ENCODE measurements around the gene ADGRG2.

The ADGRG2 gene

DNA sequence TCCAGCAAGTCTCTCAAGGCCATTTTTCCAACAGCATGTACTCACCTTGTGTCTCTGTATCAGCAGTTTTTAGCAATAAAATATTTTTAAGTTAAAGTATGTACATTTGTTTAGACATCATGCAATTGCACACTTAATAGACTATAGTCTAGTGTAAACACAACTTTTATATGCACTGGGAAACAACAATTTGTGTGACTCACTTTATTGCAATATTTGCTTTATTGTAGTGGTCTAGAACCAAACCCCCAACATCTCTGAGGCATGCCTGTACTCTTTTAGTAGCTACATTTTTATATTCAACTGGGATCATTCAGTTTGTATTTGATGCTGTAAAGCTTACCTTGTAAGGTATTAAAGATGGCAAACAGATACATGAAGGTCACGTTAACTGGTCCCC is 123.6 kb downstream of the ADGRG2 start:
- no peaks in the 10 kb centered on the region for H3K36me3 ChIP-seq
- no peaks in the 10 kb centered on the region for H3K9me3 ChIP-seq (replicated peaks in 1 of 11)
- no peak overlapping the region for H3K27ac ChIP-seq
- TF ChIP-seq Cebpa-rat (IDR thresholded peaks at IDR 0.05): no peak
- no peak overlapping the region for H3K4me3 ChIP-seq
- H3K4me1 ChIP-seq: no peaks in the 10 kb centered on the region
- H3K9ac ChIP-seq: no peak overlapping the region
- no peak overlapping the region for H3K4me2 ChIP-seq
- peaks cover 34 to 81% (median 69%) of the 10 kb centered on the region in 11 experiments; a peak in 21 of 22 replicates for H3K27me3 ChIP-seq
- H4K20me1 ChIP-seq: no peaks in the 10 kb centered on the region

DNA sequence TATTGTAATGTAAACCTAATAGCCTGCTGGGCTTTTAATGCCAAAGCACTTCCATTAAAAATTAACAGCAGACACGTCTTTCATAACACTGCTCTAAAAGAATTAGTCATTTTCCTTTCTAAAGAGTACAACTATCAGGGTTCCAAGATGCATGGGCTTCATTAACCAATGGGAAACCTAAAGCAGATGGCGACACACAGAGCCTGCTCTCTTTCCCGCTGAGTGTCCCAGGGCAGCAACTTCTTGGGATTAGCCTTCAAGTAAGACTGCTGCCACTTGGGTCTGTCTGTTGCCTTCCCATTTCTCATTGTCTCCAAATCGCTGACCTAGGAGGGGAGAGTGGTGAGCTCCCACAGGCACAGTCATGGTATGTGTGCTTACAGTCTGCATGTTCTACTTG is 124.4 kb downstream of the ADGRG2 start:
- H3K4me3 ChIP-seq: no peak overlapping the region
- no peak overlapping the region for H3K9ac ChIP-seq
- H3K27me3 ChIP-seq: peaks cover 32 to 85% (median 72%) of the 10 kb centered on the region in 11 experiments; a peak in 21 of 22 replicates
- no peaks in the 10 kb centered on the region for H4K20me1 ChIP-seq
- H3K36me3 ChIP-seq: no peaks in the 10 kb centered on the region
- no peak for TF ChIP-seq Cebpa-rat (IDR thresholded peaks at IDR 0.05)
- no peaks in the 10 kb centered on the region for H3K4me1 ChIP-seq
- H3K4me2 ChIP-seq: no peak overlapping the region
- H3K9me3 ChIP-seq (replicated peaks in 1 of 11): no peaks in the 10 kb centered on the region
- no peak overlapping the region for H3K27ac ChIP-seq

GRCh38 chrX:18996536-18996935 is 125.7 kb downstream of the ADGRG2 start:
- Histone ChIP-seq H3K9me3 (replicated peaks in 1 of 11) (no peaks in the 10 kb centered on the region), H3K27me3 (peaks cover 35 to 85% (median 74%) of the 10 kb centered on the region in 11 experiments; a peak in 21 of 22 replicates), H3K36me3 (no peaks in the 10 kb centered on the region), H3K27ac (no peak overlapping the region), H3K9ac (no peak overlapping the region), H4K20me1 (no peaks in the 10 kb centered on the region; a peak in 1 of 22 replicates), H3K4me1 (no peaks in the 10 kb centered on the region), H3K4me2 (no peak overlapping the region), H3K4me3 (no peak overlapping the region)
- TF ChIP-seq Cebpa-rat (IDR thresholded peaks at IDR 0.05): no peak

DNA sequence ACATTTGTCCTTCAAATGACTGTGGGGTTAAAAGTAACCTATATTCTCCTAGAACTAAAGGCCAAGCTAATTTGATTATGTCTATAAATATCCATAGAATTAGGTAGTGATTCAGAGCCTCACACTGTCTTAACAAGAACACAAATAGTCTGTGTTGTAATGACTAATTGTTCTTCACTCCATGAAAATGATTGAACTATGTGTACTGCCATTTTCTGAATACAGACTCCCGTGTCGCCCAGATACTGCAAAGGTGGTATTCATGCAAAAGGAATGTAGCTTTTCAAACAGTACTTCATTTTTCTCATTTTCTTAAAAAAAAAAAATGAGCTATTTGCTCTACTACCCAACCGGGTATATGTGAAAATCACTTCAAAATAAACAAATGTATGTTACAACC is 127.0 kb downstream of the ADGRG2 start:
- Histone ChIP-seq H3K36me3 (no peaks in the 10 kb centered on the region), H3K27ac (no peak overlapping the region), H3K4me1 (no peaks in the 10 kb centered on the region), H3K4me3 (no peak overlapping the region), H3K9me3 (replicated peaks in 1 of 11) (no peaks in the 10 kb centered on the region), H3K27me3 (peaks cover 45 to 93% (median 84%) of the 10 kb centered on the region in 11 experiments; a peak in 21 of 22 replicates), H3K9ac (no peak overlapping the region), H4K20me1 (no peaks in the 10 kb centered on the region; a peak in 1 of 22 replicates), H3K4me2 (no peak overlapping the region)
- TF ChIP-seq Cebpa-rat (IDR thresholded peaks at IDR 0.05): no peak

- H3K27ac ChIP-seq: no peak overlapping the region
- H3K4me2 ChIP-seq: no peak overlapping the region
- H3K4me1 ChIP-seq: no peaks in the 10 kb centered on the region
- H4K20me1 ChIP-seq: no peaks in the 10 kb centered on the region; a peak in 1 of 22 replicates
- H3K4me3 ChIP-seq: no peak overlapping the region
- no peak overlapping the region for H3K9ac ChIP-seq
- peaks cover 48 to 97% (median 89%) of the 10 kb centered on the region in 11 experiments; a peak in 21 of 22 replicates for H3K27me3 ChIP-seq
- no peaks in the 10 kb centered on the region for H3K9me3 ChIP-seq (replicated peaks in 1 of 11)
- no peaks in the 10 kb centered on the region for H3K36me3 ChIP-seq
- no peak for TF ChIP-seq Cebpa-rat (IDR thresholded peaks at IDR 0.05)
Observed at GRCh38 chrX:18994713-18995112, 127.6 kb downstream of the ADGRG2 start.

DNA sequence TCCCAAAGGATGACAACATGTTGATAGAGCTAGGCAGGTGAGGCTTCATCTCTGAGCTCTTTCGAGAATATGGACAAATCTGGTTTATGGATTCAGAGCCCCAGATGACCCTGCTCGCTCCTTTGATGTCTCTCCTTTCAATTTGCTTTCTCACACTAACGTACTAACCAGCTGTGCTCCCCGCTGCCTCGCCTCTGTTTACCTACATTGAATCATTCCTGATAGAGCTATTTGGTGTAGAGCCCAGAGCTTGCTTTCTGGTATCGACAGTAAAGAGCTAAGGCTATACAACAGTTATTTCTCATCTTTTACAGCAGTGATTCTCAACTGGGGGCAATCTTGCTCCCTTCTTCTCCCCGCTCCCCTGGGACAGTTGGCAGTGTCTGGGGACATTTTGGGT is 129.4 kb downstream of the ADGRG2 start:
- no peak overlapping the region for H3K27ac ChIP-seq
- H3K9me3 ChIP-seq (replicated peaks in 1 of 11): no peaks in the 10 kb centered on the region
- no peak overlapping the region for H3K9ac ChIP-seq
- H3K4me3 ChIP-seq: no peak overlapping the region
- H3K4me1 ChIP-seq: no peaks in the 10 kb centered on the region
- no peak for TF ChIP-seq Cebpa-rat (IDR thresholded peaks at IDR 0.05)
- H3K36me3 ChIP-seq: no peaks in the 10 kb centered on the region
- peaks cover 47 to 98% (median 93%) of the 10 kb centered on the region in 11 experiments for H3K27me3 ChIP-seq
- no peaks in the 10 kb centered on the region; a peak in 1 of 22 replicates for H4K20me1 ChIP-seq
- no peak overlapping the region for H3K4me2 ChIP-seq

- Histone ChIP-seq H3K27me3 (peaks cover 17 to 80% (median 66%) of the 10 kb centered on the region in 11 experiments), H3K9me3 (replicated peaks in 1 of 11) (peaks cover 0 to 14% (median 0%) of the 10 kb centered on the region in 11 experiments; a peak in 6 of 22 replicates), H3K9ac (peak overlapping the region; percentile 83 to 95 (median 91)), H3K36me3 (no peaks in the 10 kb centered on the region), H4K20me1 (peaks cover 0 to 33% (median 6%) of the 10 kb centered on the region in 11 experiments; a peak in 10 of 22 replicates), H3K27ac (peak overlapping the region; percentile 88 to 95 (median 93); a peak in 21 of 22 replicates), H3K4me3 (peak overlapping the region; percentile 62 to 78 (median 72)), H3K4me2 (peak overlapping the region; percentile 51 to 82 (median 70)), H3K4me1 (peaks cover 14 to 36% (median 29%) of the 10 kb centered on the region in 10 experiments)
- no peak for TF ChIP-seq Cebpa-rat (IDR thresholded peaks at IDR 0.05)
Observed at GRCh38 chrX:18985186-18985435, 137.2 kb downstream of the ADGRG2 start.

DNA sequence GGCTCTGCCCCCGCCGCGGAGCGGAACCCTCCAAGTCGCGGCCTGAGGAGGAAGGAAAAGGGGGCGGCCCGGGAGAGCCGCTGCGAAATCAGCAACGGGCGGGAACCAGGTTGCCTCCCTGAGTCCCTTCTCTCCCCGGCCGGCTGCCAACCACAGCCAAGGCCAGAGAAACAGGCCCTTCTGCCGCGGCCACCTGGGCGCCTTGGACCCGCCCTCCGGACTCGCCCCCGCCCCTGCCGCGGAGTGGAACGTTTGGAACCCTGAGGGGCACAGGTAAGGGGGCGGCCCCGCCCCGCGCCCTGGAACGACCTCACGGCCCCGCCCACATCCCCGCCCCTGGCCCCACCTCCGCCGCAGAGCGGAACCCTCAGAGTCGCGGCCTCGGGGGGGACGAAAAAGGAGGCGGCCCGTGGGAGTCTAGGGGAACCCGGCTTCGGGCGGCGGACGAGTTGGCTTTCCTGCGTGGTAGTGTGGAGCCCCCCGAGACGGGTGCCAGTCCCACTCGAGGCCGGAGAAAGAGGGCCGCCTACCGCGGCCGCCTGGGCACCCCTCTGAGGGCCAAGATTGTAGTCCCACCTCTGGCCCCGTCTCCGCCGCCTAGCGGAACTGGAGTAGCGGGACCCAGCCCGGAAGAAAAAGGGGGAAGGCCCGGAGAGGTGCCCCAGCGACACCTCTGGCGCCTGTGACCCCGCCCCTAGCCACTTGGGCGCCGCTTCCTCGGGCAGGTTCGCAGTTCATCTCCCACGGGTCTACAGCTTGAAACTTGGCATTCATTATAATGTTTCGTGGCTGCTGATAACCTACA is 137.7 kb downstream of the ADGRG2 start:
- Histone ChIP-seq H3K36me3 (no peaks in the 10 kb centered on the region), H3K4me2 (peak overlapping the region; percentile 51 to 82 (median 70)), H3K27me3 (peaks cover 16 to 79% (median 65%) of the 10 kb centered on the region in 11 experiments; a peak in 21 of 22 replicates), H3K4me3 (peak overlapping the region; percentile 62 to 78 (median 72)), H3K27ac (peak overlapping the region; percentile 88 to 95 (median 93)), H3K9me3 (replicated peaks in 1 of 11) (peaks cover 0 to 14% (median 0%) of the 10 kb centered on the region in 11 experiments; a peak in 6 of 22 replicates), H3K9ac (peak overlapping the region; percentile 83 to 95 (median 91)), H4K20me1 (peaks cover 0 to 37% (median 10%) of the 10 kb centered on the region in 11 experiments; a peak in 10 of 22 replicates), H3K4me1 (peaks cover 14 to 37% (median 29%) of the 10 kb centered on the region in 10 experiments)
- no peak for TF ChIP-seq Cebpa-rat (IDR thresholded peaks at IDR 0.05)

DNA sequence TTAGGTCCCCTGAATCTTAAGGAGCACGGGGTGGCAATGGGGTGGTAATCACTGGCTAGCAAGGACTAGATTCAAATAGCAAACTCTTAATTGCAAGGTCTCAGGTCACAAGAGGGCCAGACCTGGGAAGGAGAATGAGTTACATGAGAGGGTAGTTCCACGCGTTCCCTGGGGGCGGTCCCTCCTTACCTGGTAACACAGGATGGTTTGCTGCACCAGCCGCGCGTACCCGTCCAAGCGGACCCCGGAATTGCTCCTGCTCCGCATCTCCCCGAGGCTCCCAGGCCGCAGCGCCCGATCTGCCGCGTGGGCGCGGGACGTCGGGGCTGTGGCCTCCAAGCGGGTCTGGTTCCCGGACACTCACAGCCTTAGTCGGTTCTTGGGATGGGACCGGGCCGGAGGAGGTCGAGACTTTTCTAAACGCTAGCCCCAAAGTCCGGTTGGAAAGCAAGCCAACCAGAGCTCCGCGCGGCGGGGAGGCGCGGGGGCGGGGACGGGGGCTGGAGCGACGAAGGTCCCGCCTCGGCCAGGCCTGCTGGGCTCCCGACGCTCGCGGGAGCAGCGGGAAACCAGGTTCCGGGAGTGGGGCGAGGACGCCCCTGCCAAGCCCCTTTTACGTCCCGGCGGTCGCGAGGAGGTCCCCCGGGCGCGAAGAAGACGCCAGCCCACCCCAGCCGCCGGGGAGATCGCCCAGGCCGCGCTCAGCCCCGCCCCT is 138.4 kb downstream of the ADGRG2 start, which contains the start of gene PHKA2:
PHKA2 (minus strand) TSS at position 449 of the 715 bp plus-strand sequence; CDS start at position 267, 182 bp downstream.
- Histone ChIP-seq H3K27ac (peak within 1 kb of the TSS; percentile 88 to 95 (median 93)), H3K9me3 (replicated peaks in 1 of 11) (peaks cover 0 to 14% (median 0%) of the 10 kb centered on the region in 11 experiments; a peak in 6 of 22 replicates), H4K20me1 (peaks cover 0 to 38% (median 10%) of the 10 kb centered on the region in 11 experiments; a peak in 11 of 22 replicates), H3K4me2 (peak within 1 kb of the TSS; percentile 58 to 91 (median 82)), H3K9ac (peak within 1 kb of the TSS; percentile 83 to 95 (median 91)), H3K36me3 (no peaks in the 10 kb centered on the region), H3K4me3 (peak within 1 kb of the TSS; percentile 62 to 78 (median 72)), H3K27me3 (peaks cover 14 to 74% (median 61%) of the 10 kb centered on the region in 11 experiments; a peak in 21 of 22 replicates), H3K4me1 (peaks cover 14 to 37% (median 29%) of the 10 kb centered on the region in 10 experiments)
- TF ChIP-seq Cebpa-rat (IDR thresholded peaks at IDR 0.05): no peak
